T-helper 2 cell (primary cell): ENCODE results near the gene ZNF622.

Source experiments
- DNase-seq, 5 experiments: peaks; one replicate each; pipeline versions ENCODE4 v3.0.0 to v3.0.0-alpha.2; 2012 to 2022
- total RNA-seq, 2 donors: gene quantifications; one replicate each; lab custom pipeline; 2026; lab: John Stamatoyannopoulos, UW

The ZNF622 gene
- 55.8 to 66.1 reads per million in 2 donors for total RNA-seq

GRCh38 chr5:16465544-16466432 lies at the start of gene ZNF622:
TSS of gene ZNF622 (minus strand) at chr5:16465800. CDS start at chr5:16465665, 135 bp downstream.
- peak; percentile 70 to 96 (median 83) for DNase-seq

- no peak for DNase-seq
These were observed 44.5 kb upstream of the ZNF622 start for GRCh38 chr5:16510098-16510497.

GRCh38 chr5:16508730-16509531 lies 43.3 kb upstream of the ZNF622 start:
- no peak for DNase-seq

- no peak for DNase-seq
These were observed 42.1 kb upstream of the ZNF622 start for GRCh38 chr5:16507716-16508115.

GRCh38 chr5:16505904-16506303 lies 40.3 kb upstream of the ZNF622 start:
- no peak for DNase-seq

GRCh38 chr5:16505140-16505891 lies 39.7 kb upstream of the ZNF622 start:
- no peak for DNase-seq

- DNase-seq: no peak
These were observed 39.0 kb upstream of the ZNF622 start for GRCh38 chr5:16504571-16504970.

GRCh38 chr5:16502866-16503265 lies 37.3 kb upstream of the ZNF622 start:
- DNase-seq: no peak

GRCh38 chr5:16500024-16500423 lies 34.4 kb upstream of the ZNF622 start:
- DNase-seq: no peak

GRCh38 chr5:16497546-16497945 lies 31.9 kb upstream of the ZNF622 start:
- DNase-seq: no peak

- DNase-seq: no peak
These were observed 27.7 kb upstream of the ZNF622 start for GRCh38 chr5:16493261-16493660.

- DNase-seq: no peak
These were observed 27.0 kb upstream of the ZNF622 start for GRCh38 chr5:16492398-16493140.

- no peak for DNase-seq
These were observed 25.3 kb upstream of the ZNF622 start for GRCh38 chr5:16490911-16491310.

- peak in 1 of 5 experiments; percentile 5 for DNase-seq
These were observed 23.8 kb upstream of the ZNF622 start for GRCh38 chr5:16489322-16489791.

- DNase-seq: no peak
These were observed 21.9 kb upstream of the ZNF622 start for GRCh38 chr5:16487456-16487855.

- DNase-seq: no peak
These were observed 21.1 kb upstream of the ZNF622 start for GRCh38 chr5:16486711-16487111.

GRCh38 chr5:16485656-16486055 lies 20.1 kb upstream of the ZNF622 start:
- DNase-seq: no peak

- no peak for DNase-seq
These were observed 18.5 kb upstream of the ZNF622 start for GRCh38 chr5:16484081-16484480.

- no peak for DNase-seq
These were observed 17.8 kb upstream of the ZNF622 start for GRCh38 chr5:16483361-16483760.

- no peak for DNase-seq
These were observed 17.3 kb upstream of the ZNF622 start for GRCh38 chr5:16482891-16483290.

- DNase-seq: no peak
These were observed 15.4 kb upstream of the ZNF622 start for GRCh38 chr5:16480821-16481538.
